A549 (cell line): ENCODE data around the gene PACSIN1.

ENCODE experiments used
- CBX2 ChIP-seq: fragments of 200-600 bp; sonication (generic); IDR thresholded peaks from 2 replicates; pipeline ENCODE4 v1.6.1; 2016; ENCODE audit warnings: low read depth, mild to moderate bottlenecking, borderline replicate concordance
- CHD2 ChIP-seq: fragments of 150-350 bp; IDR thresholded peaks from 2 replicates; pipeline ENCODE4 v1.6.1; 2014; ENCODE audit warnings: low read length; ENCODE audit not compliant: partially characterized antibody
- CHD4 ChIP-seq: fragments of 200-600 bp; sonication (generic); IDR thresholded peaks from 2 replicates; pipeline ENCODE4 v1.6.1; 2016; ENCODE audit warnings: antibody characterized with exemption, mild to moderate bottlenecking, borderline replicate concordance
- JUNB ChIP-seq: fragments of >200 bp; sonication (Bioruptor Twin); formaldehyde crosslinking; IDR thresholded peaks from 2 replicates; pipeline ENCODE4 v1.6.1; 2016
- KDM1A ChIP-seq: fragments of 200-600 bp; sonication (generic); IDR thresholded peaks from 2 replicates; pipeline ENCODE4 v1.6.1; 2016; ENCODE audit warnings: low read depth, mild to moderate bottlenecking
- NFE2L2 ChIP-seq: fragments of 150-350 bp; conservative IDR thresholded peaks from 2 replicates; pipeline ENCODE4 v1.6.1; 2014; ENCODE audit warnings: low read length
- PHF8 ChIP-seq: fragments of 200-600 bp; sonication (generic); IDR thresholded peaks from 2 replicates; pipeline ENCODE4 v1.6.1; 2016; ENCODE audit warnings: low read depth, mild to moderate bottlenecking, antibody characterized with exemption, moderate library complexity, borderline replicate concordance
- RARB ChIP-seq: fragments of 250-450 bp; sonication (Bioruptor Pico); IDR thresholded peaks from 2 replicates; pipeline ENCODE4 v1.8.0; 2021; ENCODE audit warnings: mild to moderate bottlenecking, moderate library complexity
- TF ChIP-seq, protein P1 (sequence below): fragments of >200 bp; sonication (Bioruptor Twin); formaldehyde crosslinking; IDR thresholded peaks from 3 replicates; pipeline ENCODE4 v1.5.1; 2016
- TF ChIP-seq, protein P2 (sequence below): IDR thresholded peaks from 2 replicates; pipeline ENCODE4 v1.6.1; 2012

DNA sequence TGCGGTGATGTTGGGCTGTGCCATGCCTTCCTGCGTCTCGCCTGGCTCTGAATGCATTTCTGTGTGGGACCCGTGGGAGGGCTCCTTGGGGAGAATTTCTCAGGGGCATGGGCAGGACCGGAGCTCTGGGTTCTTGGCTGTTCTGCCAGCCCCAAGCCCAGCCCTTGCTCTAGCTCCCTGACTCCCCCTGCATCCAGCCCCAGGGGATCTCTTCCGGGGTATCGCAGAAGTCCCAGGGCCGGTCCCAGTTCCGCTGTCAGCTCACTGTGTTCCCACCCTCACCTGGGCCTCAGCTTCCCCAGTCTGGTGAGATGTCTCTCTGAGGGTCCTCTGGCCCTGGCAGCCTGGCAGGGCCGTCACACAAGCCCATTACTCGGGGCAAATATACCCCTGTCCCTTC is 69.8 kb downstream of the PACSIN1 start:
- no peak for TF ChIP-seq CHD2
- no peak for TF ChIP-seq KDM1A
- TF ChIP-seq, protein P1, sequence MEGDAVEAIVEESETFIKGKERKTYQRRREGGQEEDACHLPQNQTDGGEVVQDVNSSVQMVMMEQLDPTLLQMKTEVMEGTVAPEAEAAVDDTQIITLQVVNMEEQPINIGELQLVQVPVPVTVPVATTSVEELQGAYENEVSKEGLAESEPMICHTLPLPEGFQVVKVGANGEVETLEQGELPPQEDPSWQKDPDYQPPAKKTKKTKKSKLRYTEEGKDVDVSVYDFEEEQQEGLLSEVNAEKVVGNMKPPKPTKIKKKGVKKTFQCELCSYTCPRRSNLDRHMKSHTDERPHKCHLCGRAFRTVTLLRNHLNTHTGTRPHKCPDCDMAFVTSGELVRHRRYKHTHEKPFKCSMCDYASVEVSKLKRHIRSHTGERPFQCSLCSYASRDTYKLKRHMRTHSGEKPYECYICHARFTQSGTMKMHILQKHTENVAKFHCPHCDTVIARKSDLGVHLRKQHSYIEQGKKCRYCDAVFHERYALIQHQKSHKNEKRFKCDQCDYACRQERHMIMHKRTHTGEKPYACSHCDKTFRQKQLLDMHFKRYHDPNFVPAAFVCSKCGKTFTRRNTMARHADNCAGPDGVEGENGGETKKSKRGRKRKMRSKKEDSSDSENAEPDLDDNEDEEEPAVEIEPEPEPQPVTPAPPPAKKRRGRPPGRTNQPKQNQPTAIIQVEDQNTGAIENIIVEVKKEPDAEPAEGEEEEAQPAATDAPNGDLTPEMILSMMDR: no peak
- no peak for TF ChIP-seq JUNB
- TF ChIP-seq CHD4: no peak
- TF ChIP-seq CBX2: no peak
- no peak for TF ChIP-seq NFE2L2
- no peak for TF ChIP-seq RARB
- no peak for TF ChIP-seq PHF8
- TF ChIP-seq, protein P2, sequence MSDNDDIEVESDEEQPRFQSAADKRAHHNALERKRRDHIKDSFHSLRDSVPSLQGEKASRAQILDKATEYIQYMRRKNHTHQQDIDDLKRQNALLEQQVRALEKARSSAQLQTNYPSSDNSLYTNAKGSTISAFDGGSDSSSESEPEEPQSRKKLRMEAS: no peak
